NB4 (cell line): Measurements from ENCODE around the gene DHFR2.

Experiments
- CTCF ChIP-seq: IDR thresholded peaks from one replicate; pipeline ENCODE4 v1.5.1; 2012; ENCODE audit warnings: low read depth, low read length
- MAX ChIP-seq: IDR thresholded peaks from 2 replicates; pipeline ENCODE4 v1.6.1; 2011; ENCODE audit warnings: low read depth, low read length

GRCh38 chr3:94008253-94008652, 54.5 kb downstream of the DHFR2 start:
- TF ChIP-seq CTCF (no peak), MAX (no peak)
